H9 (cell line): ENCODE data around the gene LRRFIP2. TPM values are rescaled to one million over a fixed set of nuclear protein-coding genes. Genes with fewer than 3 reads are reported as not detected.

Source experiments
- DNase-seq: peaks from one replicate; pipeline ENCODE4 v3.0.0-alpha.2; 2017
- H2AFZ ChIP-seq: one replicate; pipeline ENCODE4 v1.6.1; 2013; ENCODE audit warnings: mild to moderate bottlenecking, low read length, control low read depth, moderate library complexity
- H2AK5ac ChIP-seq: 2 replicates; pipeline ENCODE4 v1.6.1; 2013; ENCODE audit warnings: low read length, control low read depth, mixed read lengths; ENCODE audit not compliant: insufficient read length
- H2BK120ac ChIP-seq: one replicate; pipeline ENCODE4 v1.6.1; 2013; ENCODE audit warnings: low read depth, mild to moderate bottlenecking, low read length, control low read depth, inconsistent platforms; ENCODE audit not compliant: poor library complexity, severe bottlenecking
- H2BK12ac ChIP-seq: 2 replicates; pipeline ENCODE4 v1.6.1; 2013; ENCODE audit warnings: low read length, control low read depth, mixed read lengths, low read depth; ENCODE audit not compliant: insufficient read length
- H2BK15ac ChIP-seq: 2 replicates; pipeline ENCODE4 v1.6.1; 2013; ENCODE audit warnings: low read depth, low read length, control low read depth
- H2BK20ac ChIP-seq: one replicate; pipeline ENCODE4 v1.6.1; 2013; ENCODE audit warnings: low read depth, mild to moderate bottlenecking, low read length, control low read depth, inconsistent platforms; ENCODE audit not compliant: poor library complexity, severe bottlenecking
- H2BK5ac ChIP-seq: 2 replicates; pipeline ENCODE4 v1.6.1; 2013; ENCODE audit warnings: low read length, control low read depth, mixed read lengths; ENCODE audit not compliant: insufficient read length
- H3K14ac ChIP-seq: 2 replicates; pipeline ENCODE4 v1.6.1; 2013; ENCODE audit warnings: low read length, control low read depth; ENCODE audit not compliant: insufficient read depth
- H3K18ac ChIP-seq: 2 replicates; pipeline ENCODE4 v1.6.1; 2013; ENCODE audit warnings: low read depth, mild to moderate bottlenecking, mixed read lengths, low read length, control low read depth; ENCODE audit not compliant: insufficient read length
- H3K23ac ChIP-seq: 2 replicates; pipeline ENCODE4 v1.6.1; 2013; ENCODE audit warnings: low read length, control low read depth, mixed read lengths, low read depth; ENCODE audit not compliant: insufficient read length
- H3K23me2 ChIP-seq: 2 replicates; pipeline ENCODE4 v1.6.1; 2013; ENCODE audit warnings: low read depth, mild to moderate bottlenecking, mixed read lengths, low read length, control low read depth; ENCODE audit not compliant: insufficient read length, poor library complexity, severe bottlenecking
- H3K27ac ChIP-seq: 2 replicates; pipeline ENCODE4 v1.5.1; 2013; ENCODE audit warnings: low read length, control low read depth, mixed read lengths, low read depth; ENCODE audit not compliant: insufficient read length
- H3K27me3 ChIP-seq: 2 replicates; pipeline ENCODE4 v1.6.1; 2013; ENCODE audit warnings: low read length, control low read depth, inconsistent platforms; ENCODE audit not compliant: insufficient read depth
- H3K4ac ChIP-seq: 2 replicates; pipeline ENCODE4 v1.6.1; 2013; ENCODE audit warnings: low read depth, mild to moderate bottlenecking, control low read depth, inconsistent platforms, low read length, moderate library complexity
- H3K4me1 ChIP-seq: 2 replicates; pipeline ENCODE4 v1.6.1; 2013; ENCODE audit warnings: low read length, control low read depth, inconsistent platforms; ENCODE audit not compliant: insufficient read depth
- H3K4me2 ChIP-seq: 2 replicates; pipeline ENCODE4 v1.6.1; 2013; ENCODE audit warnings: low read length, control low read depth, mixed read lengths; ENCODE audit not compliant: insufficient read length, insufficient read depth
- H3K56ac ChIP-seq: 2 replicates; pipeline ENCODE4 v1.6.1; 2013; ENCODE audit warnings: low read depth, mild to moderate bottlenecking, mixed read lengths, low read length, control low read depth; ENCODE audit not compliant: insufficient read length
- H3K79me1 ChIP-seq: 2 replicates; pipeline ENCODE4 v1.6.1; 2013; ENCODE audit warnings: low read depth, mild to moderate bottlenecking, moderate library complexity, low read length, control low read depth, inconsistent platforms; ENCODE audit not compliant: insufficient read depth, poor library complexity, severe bottlenecking
- H3K79me2 ChIP-seq: 2 replicates; pipeline ENCODE4 v1.6.1; 2013; ENCODE audit warnings: low read length, control low read depth, inconsistent platforms; ENCODE audit not compliant: insufficient read depth
- H3K9ac ChIP-seq: 2 replicates; pipeline ENCODE4 v1.6.1; 2013; ENCODE audit warnings: low read length, control low read depth, mixed read lengths; ENCODE audit not compliant: insufficient read length; ENCODE audit errors: extremely low read depth
- H3K9me3 ChIP-seq: one replicate; pipeline ENCODE4 v1.6.1; 2013; ENCODE audit warnings: low read depth, low read length, inconsistent platforms; ENCODE audit not compliant: control insufficient read depth
- H3T11ph ChIP-seq: one replicate; pipeline ENCODE4 v1.6.1; 2013; ENCODE audit warnings: mild to moderate bottlenecking, low read length, control low read depth, inconsistent platforms
- H4K20me1 ChIP-seq: one replicate; pipeline ENCODE4 v1.6.1; 2013; ENCODE audit not compliant: control insufficient read depth, insufficient read length, insufficient read depth
- H4K5ac ChIP-seq: 2 replicates; pipeline ENCODE4 v1.6.1; 2013; ENCODE audit warnings: low read depth, mild to moderate bottlenecking, mixed read lengths, low read length, control low read depth; ENCODE audit not compliant: insufficient read length
- H4K8ac ChIP-seq: replicated peaks from 2 replicates; pipeline ENCODE4 v1.6.1; 2013; ENCODE audit warnings: low read length, control low read depth, mixed read lengths, low read depth; ENCODE audit not compliant: insufficient read length
- H4K91ac ChIP-seq: 2 replicates; pipeline ENCODE4 v1.6.1; 2013; ENCODE audit warnings: low read depth, mild to moderate bottlenecking, moderate library complexity, mixed read lengths, low read length, control low read depth; ENCODE audit not compliant: insufficient read length
- H3K27ac Mint-ChIP-seq, 3 experiments: 2 replicates in 2 of 3; 3 replicates in 1 of 3; pipeline ENCODE4 v1.8.0; 2020 to 2021; ENCODE audit warnings: mixed read lengths in 3 of 3, mild to moderate bottlenecking in 1 of 3, moderate library complexity in 1 of 3
- H3K27me3 Mint-ChIP-seq: 2 replicates; pipeline ENCODE4 v1.8.0; 2021; ENCODE audit warnings: low read depth, mild to moderate bottlenecking, moderate library complexity, mixed read lengths
- H3K36me3 Mint-ChIP-seq, 3 experiments: 2 replicates in 2 of 3; 3 replicates in 1 of 3; pipeline ENCODE4 v1.8.0; 2020 to 2021; ENCODE audit warnings: low read depth in 3 of 3, mixed read lengths in 3 of 3; ENCODE audit not compliant: insufficient read depth in 1 of 3
- H3K4me1 Mint-ChIP-seq, 2 experiments: 2 replicates each; pipeline ENCODE4 v1.8.0; 2020; ENCODE audit warnings: mixed read lengths in 2 of 2
- H3K4me3 Mint-ChIP-seq, 2 experiments: 2 replicates in 1 of 2; 3 replicates in 1 of 2; pipeline ENCODE4 v1.8.0; 2020 to 2021; ENCODE audit warnings: mild to moderate bottlenecking in 2 of 2, mixed read lengths in 2 of 2, moderate library complexity in 1 of 2
- H3K9me3 Mint-ChIP-seq, 2 experiments: 2 replicates in 1 of 2; 3 replicates in 1 of 2; pipeline ENCODE4 v1.8.0; 2020; ENCODE audit warnings: mild to moderate bottlenecking in 2 of 2, mixed read lengths in 2 of 2, moderate library complexity in 1 of 2
- WGBS: extraction: QIAGEN DNeasy Blood & Tissue Kit; methylation state at CpG from one replicate; pipeline ENCODE4 v1.1.7; 2013; ENCODE audit warnings: missing lambda C conversion rate, low lambda C conversion rate, mixed read lengths; ENCODE audit not compliant: insufficient read length; ENCODE audit errors: extremely low coverage; 5-methylcytosine and 5-hydroxymethylcytosine counted together
- total RNA-seq: library from RNA; stranded (reverse); gene quantifications from 2 replicates; pipeline ENCODE4 v1.2.1, GENCODE V29; 2021
- TF ChIP-seq, protein P1 (sequence below): fragments of 200-600 bp; sonication (generic); conservative IDR thresholded peaks from 3 replicates; pipeline ENCODE4 v1.8.0; 2021; ENCODE audit warnings: antibody characterized with exemption, mild to moderate bottlenecking

The LRRFIP2 gene
- total RNA-seq, 1 experiment from 2014 or later = 30.7 TPM

DNA sequence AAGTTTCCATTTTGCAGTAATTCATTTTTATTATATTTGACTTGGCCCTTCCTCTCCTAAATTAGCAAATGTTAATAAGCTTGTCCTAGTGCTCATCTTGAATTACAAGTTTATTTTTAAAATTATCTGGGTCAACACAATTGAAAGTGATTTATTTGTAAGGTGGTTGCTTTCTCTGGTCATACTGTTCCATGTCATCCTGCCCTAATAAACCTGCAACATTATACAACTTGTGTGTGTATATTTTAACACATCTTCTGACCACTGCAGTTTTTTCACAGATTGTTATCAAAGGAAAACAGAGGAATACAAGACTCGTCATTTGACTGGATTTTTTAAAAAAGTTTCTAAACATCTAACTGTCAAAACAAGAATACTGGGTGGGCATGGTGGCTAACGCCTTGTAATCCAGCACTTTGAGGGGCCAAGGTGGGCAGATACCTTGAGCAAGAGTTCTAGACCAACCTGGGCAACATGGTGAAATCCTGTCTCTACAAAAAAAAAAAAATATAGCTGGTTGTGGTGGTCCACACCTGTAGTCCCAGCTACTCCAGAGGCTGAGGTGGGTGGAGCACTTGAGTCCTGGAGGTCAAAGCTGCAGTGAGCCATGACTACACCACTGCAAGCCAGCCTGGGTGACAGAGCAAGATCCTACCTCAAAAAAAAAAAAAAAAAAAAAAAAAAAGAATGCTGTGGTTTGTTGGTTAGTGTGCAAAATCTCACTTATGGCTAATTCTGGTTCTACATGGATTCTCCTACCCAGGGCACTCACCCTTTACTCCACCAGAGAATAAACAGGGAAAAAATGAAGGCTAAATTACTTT, 5.0 kb upstream of the LRRFIP2 start:
- Mint-ChIP-seq H3K27me3 (no peaks in the 10 kb centered on the region), H3K4me3 (no peak overlapping the region), H3K9me3 (no peaks in the 10 kb centered on the region), H3K27ac (no peak overlapping the region), H3K36me3 (no peaks in the 10 kb centered on the region), H3K4me1 (peaks cover 20% of the 10 kb centered on the region in 2 experiments)
- no peak overlapping the region for H2AK5ac ChIP-seq
- TF ChIP-seq, protein P1, sequence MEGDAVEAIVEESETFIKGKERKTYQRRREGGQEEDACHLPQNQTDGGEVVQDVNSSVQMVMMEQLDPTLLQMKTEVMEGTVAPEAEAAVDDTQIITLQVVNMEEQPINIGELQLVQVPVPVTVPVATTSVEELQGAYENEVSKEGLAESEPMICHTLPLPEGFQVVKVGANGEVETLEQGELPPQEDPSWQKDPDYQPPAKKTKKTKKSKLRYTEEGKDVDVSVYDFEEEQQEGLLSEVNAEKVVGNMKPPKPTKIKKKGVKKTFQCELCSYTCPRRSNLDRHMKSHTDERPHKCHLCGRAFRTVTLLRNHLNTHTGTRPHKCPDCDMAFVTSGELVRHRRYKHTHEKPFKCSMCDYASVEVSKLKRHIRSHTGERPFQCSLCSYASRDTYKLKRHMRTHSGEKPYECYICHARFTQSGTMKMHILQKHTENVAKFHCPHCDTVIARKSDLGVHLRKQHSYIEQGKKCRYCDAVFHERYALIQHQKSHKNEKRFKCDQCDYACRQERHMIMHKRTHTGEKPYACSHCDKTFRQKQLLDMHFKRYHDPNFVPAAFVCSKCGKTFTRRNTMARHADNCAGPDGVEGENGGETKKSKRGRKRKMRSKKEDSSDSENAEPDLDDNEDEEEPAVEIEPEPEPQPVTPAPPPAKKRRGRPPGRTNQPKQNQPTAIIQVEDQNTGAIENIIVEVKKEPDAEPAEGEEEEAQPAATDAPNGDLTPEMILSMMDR = no peak
- H3K14ac ChIP-seq = no peak overlapping the region
- H3K4me1 ChIP-seq = no peaks in the 10 kb centered on the region
- no peak overlapping the region for H4K5ac ChIP-seq
- H3K27ac ChIP-seq = no peak overlapping the region
- no peak overlapping the region for H2BK15ac ChIP-seq
- H2BK20ac ChIP-seq = no peak overlapping the region
- no peaks in the 10 kb centered on the region for H3K9me3 ChIP-seq
- H3K4ac ChIP-seq = no peak overlapping the region
- peaks cover 2% of the 10 kb centered on the region; the same call in 1 of the 2 replicates for H3K79me2 ChIP-seq
- no peaks in the 10 kb centered on the region for H4K20me1 ChIP-seq
- H4K91ac ChIP-seq = no peak overlapping the region
- no peak overlapping the region for H3K18ac ChIP-seq
- H2BK5ac ChIP-seq = no peak overlapping the region
- no peak overlapping the region for H3K56ac ChIP-seq
- H2BK12ac ChIP-seq = no peak overlapping the region
- H4K8ac ChIP-seq = no peak overlapping the region
- DNase-seq = no peak
- no peak overlapping the region for H3K9ac ChIP-seq
- no peak overlapping the region for H3K23ac ChIP-seq
- H3K4me2 ChIP-seq = no peak overlapping the region
- peaks cover 4% of the 10 kb centered on the region for H3K23me2 ChIP-seq
- H3K79me1 ChIP-seq = no peaks in the 10 kb centered on the region
- WGBS = no CpG with 5 or more reads among the region's 2 CpGs
- H2BK120ac ChIP-seq = no peak overlapping the region
- H3K27me3 ChIP-seq = no peaks in the 10 kb centered on the region
- H2AFZ ChIP-seq = no peak overlapping the region
- H3T11ph ChIP-seq = no peak overlapping the region
